ENCODE measurements around the gene CTIF.

GRCh38 chr18:48536516-48536915 is 2.3 kb upstream of the CTIF start:
- TF ChIP-seq CTCF (IDR thresholded peaks at IDR 0.05) = no peak
- TF ChIP-seq ZFX (IDR thresholded peaks at IDR 0.05; ENCODE audit: borderline replicate concordance) = no peak

All from 22Rv1 (cell line).